ENCODE measurements around the gene TCAP. TPM values are rescaled to one million over a fixed set of nuclear protein-coding genes. Genes with fewer than 3 reads are reported as not detected.
A peak's percentile ranks its signal among the peaks of the same experiment; 100 is the strongest.

The TCAP gene
- total and polyA plus RNA-seq, 4 donors, result 0.82 to 1.4 (median 1.2) TPM

DNA sequence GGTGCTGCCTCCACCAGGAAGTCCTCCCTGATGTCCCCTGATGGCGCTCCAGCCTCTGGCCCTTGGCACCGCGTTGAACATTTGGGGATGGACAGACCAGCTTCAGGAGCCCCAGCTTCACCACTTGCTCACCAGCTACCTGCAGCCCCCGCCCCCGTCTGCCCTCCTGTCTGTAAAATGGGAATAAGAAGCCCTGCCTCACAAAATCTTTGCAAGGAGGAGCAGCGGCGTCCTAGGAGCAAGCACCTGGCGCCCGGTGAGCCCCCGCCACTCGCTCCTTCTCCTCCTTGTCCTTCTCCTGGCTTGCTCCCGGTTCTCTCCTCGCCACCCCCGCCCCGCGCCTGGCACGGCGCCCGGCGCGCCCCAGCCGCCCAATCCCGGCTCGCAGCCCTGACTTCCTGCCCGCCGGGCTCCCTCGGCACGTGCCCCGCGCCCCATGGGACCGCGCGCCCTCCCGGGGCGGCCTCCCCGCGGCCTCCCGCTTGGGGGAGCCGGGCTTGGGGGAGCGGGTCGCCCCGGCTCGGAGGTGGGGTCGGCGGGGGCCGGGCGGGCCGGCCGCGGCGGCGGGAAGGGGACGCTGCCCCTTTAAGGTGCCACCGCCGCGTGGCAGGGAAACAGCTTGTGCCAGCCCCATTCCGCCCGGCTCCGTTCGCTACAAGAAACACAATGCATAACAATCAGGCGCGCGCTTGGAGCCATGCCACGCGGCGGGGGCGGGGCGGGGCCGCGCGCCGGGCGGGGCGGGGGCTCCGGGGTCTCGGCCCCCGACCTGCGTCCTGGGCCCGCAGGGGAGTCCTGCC lies 47.5 kb upstream of the TCAP start:
- TF ChIP-seq, protein P1, sequence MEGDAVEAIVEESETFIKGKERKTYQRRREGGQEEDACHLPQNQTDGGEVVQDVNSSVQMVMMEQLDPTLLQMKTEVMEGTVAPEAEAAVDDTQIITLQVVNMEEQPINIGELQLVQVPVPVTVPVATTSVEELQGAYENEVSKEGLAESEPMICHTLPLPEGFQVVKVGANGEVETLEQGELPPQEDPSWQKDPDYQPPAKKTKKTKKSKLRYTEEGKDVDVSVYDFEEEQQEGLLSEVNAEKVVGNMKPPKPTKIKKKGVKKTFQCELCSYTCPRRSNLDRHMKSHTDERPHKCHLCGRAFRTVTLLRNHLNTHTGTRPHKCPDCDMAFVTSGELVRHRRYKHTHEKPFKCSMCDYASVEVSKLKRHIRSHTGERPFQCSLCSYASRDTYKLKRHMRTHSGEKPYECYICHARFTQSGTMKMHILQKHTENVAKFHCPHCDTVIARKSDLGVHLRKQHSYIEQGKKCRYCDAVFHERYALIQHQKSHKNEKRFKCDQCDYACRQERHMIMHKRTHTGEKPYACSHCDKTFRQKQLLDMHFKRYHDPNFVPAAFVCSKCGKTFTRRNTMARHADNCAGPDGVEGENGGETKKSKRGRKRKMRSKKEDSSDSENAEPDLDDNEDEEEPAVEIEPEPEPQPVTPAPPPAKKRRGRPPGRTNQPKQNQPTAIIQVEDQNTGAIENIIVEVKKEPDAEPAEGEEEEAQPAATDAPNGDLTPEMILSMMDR (IDR thresholded peaks at IDR 0.05; ENCODE audit: control extremely low read depth, extremely low read depth), result no peak
- Histone ChIP-seq H3K4me3 (peak overlapping the region; percentile 22), H3K9me3 (ENCODE audit: control insufficient read depth in 4 of 4, insufficient read depth in 3 of 4, low read length in 3 of 4) (peaks cover 0 to 6% (median 0%) of the 10 kb centered on the region in 4 donors), H3K36me3 (ENCODE audit: control insufficient read depth in 4 of 4, insufficient read depth in 4 of 4, low read length in 4 of 4) (no peaks in the 10 kb centered on the region), H3K27ac (ENCODE audit: low read depth in 1 of 2, low read length in 1 of 2) (no peak overlapping the region), H3K4me1 (ENCODE audit: control insufficient read depth in 5 of 5, insufficient read depth in 5 of 5, low read length in 5 of 5) (peaks cover 0 to 13% (median 0%) of the 10 kb centered on the region in 5 donors), H3K27me3 (ENCODE audit: control insufficient read depth in 3 of 3, insufficient read depth in 3 of 3, low read length in 2 of 3) (peaks cover 4 to 23% (median 13%) of the 10 kb centered on the region in 3 donors), H3K9ac (ENCODE audit: insufficient read depth in 1 of 2, low read length in 2 of 2) (no peak overlapping the region)
- WGBS, 2 donors, result 2 to 3% methylated on average over 37 to 79 of the region's 79 CpGs
- DNase-seq (peak; percentile 46 to 79 (median 76)), ATAC-seq (ENCODE audit: insufficient read depth, low FRiP score) (peak; percentile 41)

DNA sequence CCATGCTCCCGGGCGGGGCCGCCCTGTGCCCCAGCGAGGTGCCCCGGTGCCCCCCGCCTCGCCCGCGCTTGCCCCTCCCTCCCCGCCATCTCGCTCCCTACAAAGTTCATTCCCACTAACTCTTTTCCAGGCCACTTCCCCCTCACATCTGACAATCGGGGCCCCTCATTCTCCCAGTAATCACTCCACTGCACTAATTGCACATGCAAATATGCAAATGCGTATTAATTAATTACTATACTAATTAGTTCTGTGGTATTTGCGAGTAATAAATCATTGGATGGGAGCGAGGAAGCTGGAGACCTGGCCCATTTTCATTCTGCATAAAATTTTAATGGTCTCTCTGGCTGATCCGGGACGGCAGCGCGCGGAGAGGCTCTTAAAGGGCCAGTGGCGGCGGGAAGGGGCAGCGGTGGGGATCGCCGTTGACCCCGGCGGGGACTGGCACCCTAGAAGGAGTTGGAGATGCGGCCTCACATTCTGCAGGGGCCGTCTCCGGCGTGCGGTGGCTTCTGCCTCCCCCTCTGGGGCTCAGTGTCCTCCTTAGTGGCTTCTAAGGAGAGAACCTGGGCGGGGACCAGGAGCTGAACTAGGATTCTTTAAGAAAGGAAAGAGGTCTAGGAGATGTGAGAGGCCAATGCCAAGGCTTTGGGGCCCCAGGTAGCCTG lies 46.8 kb upstream of the TCAP start:
- TF ChIP-seq, protein P1 (IDR thresholded peaks at IDR 0.05; ENCODE audit: control extremely low read depth, extremely low read depth), result no peak
- Histone ChIP-seq H3K27me3 (ENCODE audit: control insufficient read depth in 3 of 3, insufficient read depth in 3 of 3, low read length in 2 of 3) (peaks cover 2 to 19% (median 13%) of the 10 kb centered on the region in 3 donors), H3K9ac (ENCODE audit: insufficient read depth in 1 of 2, low read length in 2 of 2) (no peak overlapping the region), H3K4me1 (ENCODE audit: control insufficient read depth in 5 of 5, insufficient read depth in 5 of 5, low read length in 5 of 5) (peaks cover 0 to 17% (median 0%) of the 10 kb centered on the region in 5 donors), H3K36me3 (ENCODE audit: control insufficient read depth in 4 of 4, insufficient read depth in 4 of 4, low read length in 4 of 4) (no peaks in the 10 kb centered on the region), H3K9me3 (ENCODE audit: control insufficient read depth in 4 of 4, insufficient read depth in 3 of 4, low read length in 3 of 4) (peaks cover 0 to 6% (median 0%) of the 10 kb centered on the region in 4 donors), H3K4me3 (peak overlapping the region; percentile 22), H3K27ac (ENCODE audit: low read depth in 1 of 2, low read length in 1 of 2) (no peak overlapping the region)
- no peak for ATAC-seq (ENCODE audit: insufficient read depth, low FRiP score)
- WGBS, 2 donors, result 3 to 4% methylated on average over 22 to 33 of the region's 33 CpGs
- DNase-seq, result peak in 2 of 3 donors; percentile 21 to 35

DNA sequence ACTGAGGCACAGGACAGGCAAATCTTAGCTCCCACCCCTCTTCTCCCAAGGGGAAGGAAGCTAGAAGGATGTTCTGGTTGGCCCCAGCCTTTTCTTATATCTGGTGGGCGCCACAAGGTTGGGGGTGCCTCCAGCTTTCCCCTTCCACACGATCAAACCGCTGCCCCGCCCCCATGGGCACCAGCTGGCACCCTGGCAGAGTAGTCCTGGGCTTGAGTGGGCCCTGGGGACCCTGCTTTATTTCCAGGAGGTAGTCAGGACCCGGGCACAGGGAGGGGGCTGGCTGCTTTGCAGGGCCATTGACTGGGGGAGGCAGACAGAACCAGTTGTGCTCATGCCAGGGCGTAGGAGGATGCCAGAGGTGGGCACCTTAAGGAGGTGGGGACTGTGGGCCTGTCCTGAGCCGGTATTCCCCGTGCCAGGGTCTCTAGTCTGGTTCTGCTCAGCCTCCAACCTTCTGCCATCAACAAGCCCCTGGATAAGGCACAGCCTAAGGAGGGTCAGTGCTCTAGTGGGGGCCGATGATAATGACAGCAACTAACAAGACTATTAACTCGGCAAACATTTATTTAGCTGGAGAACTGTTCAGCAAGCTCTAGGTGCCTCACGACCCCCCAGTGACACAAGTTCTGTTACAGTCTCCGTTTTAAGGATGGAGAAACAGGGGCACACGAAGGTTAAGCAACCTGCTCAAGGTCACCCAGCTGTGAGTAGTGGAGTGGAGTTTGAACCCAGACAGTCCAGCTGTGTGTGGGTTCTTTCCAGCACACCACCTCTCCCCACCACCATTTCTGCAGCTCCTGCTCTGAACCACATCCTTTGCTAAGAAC lies 46.0 kb upstream of the TCAP start:
- WGBS, 2 donors, result 62 to 65% methylated on average over 13 of the region's 13 CpGs
- no peak for ATAC-seq (ENCODE audit: insufficient read depth, low FRiP score)
- no peak overlapping the region for H3K9ac ChIP-seq (ENCODE audit: insufficient read depth in 1 of 2, low read length in 2 of 2)
- no peak overlapping the region for H3K27ac ChIP-seq (ENCODE audit: low read depth in 1 of 2, low read length in 1 of 2)
- no peak for DNase-seq
- peaks cover 0 to 3% (median 0%) of the 10 kb centered on the region in 4 donors for H3K9me3 ChIP-seq (ENCODE audit: control insufficient read depth in 4 of 4, insufficient read depth in 3 of 4, low read length in 3 of 4)
- TF ChIP-seq, protein P1 (IDR thresholded peaks at IDR 0.05; ENCODE audit: control extremely low read depth, extremely low read depth), result no peak
- peaks cover 0 to 20% (median 0%) of the 10 kb centered on the region in 5 donors for H3K4me1 ChIP-seq (ENCODE audit: control insufficient read depth in 5 of 5, insufficient read depth in 5 of 5, low read length in 5 of 5)
- H3K4me3 ChIP-seq, result no peak overlapping the region
- no peaks in the 10 kb centered on the region for H3K36me3 ChIP-seq (ENCODE audit: control insufficient read depth in 4 of 4, insufficient read depth in 4 of 4, low read length in 4 of 4)
- H3K27me3 ChIP-seq (ENCODE audit: control insufficient read depth in 3 of 3, insufficient read depth in 3 of 3, low read length in 2 of 3), result peaks cover 0 to 19% (median 13%) of the 10 kb centered on the region in 3 donors

Data from lung (tissue), 12 donors.